ENCODE data around the gene GRP. TPM values are rescaled to one million over a fixed set of nuclear protein-coding genes. Genes with fewer than 3 reads are reported as not detected.
A peak's percentile ranks its signal among the peaks of the same experiment; 100 is the strongest.

The GRP gene
- total RNA-seq, result not detected
- not detected for polyA plus RNA-seq

DNA sequence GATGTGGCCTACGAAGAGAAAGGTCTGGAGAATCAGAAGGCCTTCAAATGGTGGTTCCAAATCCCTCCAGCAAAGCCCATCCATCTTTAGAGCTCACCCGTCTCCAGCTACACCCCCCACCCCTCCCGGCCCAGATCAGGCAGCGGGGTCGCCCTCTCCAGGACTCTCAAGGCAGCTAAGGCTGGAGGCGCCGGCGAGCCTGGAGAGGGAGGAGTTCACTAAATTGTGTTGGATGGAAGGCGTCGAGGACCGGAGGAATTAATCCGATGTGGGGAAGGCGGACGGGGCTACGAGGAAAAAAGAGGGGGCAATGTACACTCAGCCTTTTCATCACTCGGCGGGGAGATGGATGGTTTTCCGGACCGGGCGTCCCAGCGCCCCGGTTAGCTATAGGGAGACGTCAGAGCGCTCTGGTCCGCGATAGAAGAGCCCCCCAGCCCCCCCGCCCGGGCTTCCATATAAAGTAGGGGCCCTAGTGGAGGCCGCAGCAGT is at the start of gene GRP:
GRP (plus strand) TSS at position 487 of the 492 bp plus-strand sequence. CDS start 108 bp downstream, outside the sequence.
- Mint-ChIP-seq H3K9me3 (peaks cover 0 to 3% (median 0%) of the 10 kb centered on the region in 7 donors), H3K27me3 (peaks cover 72% of the 10 kb centered on the region), H3K4me1 (peaks cover 0 to 7% (median 5%) of the 10 kb centered on the region in 4 donors)

DNA sequence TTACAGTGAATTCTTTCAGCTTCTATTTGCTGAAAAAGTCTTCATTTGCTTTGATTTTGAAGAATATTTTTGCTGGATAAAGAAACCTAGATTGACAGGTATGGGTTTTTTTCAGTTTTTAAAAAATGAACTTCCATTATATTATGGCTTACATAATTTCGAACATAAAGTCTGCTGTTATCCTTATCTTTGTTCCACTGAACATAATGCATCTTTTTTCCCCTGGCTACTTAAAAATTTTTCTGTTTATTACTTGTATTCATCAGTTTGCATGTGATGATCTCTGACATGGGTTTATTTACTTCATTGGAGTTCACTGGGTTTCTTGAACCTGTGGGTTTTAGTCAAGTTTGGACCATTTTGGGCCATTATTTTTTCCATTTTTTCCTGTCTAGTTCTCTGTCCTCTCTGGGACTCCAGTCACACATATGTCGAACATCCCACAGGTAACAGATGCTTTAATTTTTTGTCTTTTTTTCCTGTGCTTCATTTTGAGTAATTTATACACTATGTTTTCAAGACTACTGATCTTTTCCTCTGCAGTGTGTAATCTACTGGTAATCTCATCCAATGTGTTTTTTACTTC is 47.2 kb upstream of the GRP start:
- DNase-seq, result no peak
- Mint-ChIP-seq H3K4me3 (no peak overlapping the region), H3K27ac (no peak overlapping the region), H3K27me3 (peaks cover 34% of the 10 kb centered on the region), H3K4me1 (no peaks in the 10 kb centered on the region), H3K9me3 (peaks cover 7 to 31% (median 17%) of the 10 kb centered on the region in 7 donors), H3K36me3 (no peaks in the 10 kb centered on the region)
- peaks cover 6% of the 10 kb centered on the region for H3K27me3 ChIP-seq (ENCODE audit: control insufficient read depth, insufficient read depth, low read length)
- peaks cover 5 to 18% of the 10 kb centered on the region in 2 experiments for H3K9me3 ChIP-seq (ENCODE audit: control insufficient read depth in 2 of 2, low read length in 2 of 2)
- no peaks in the 10 kb centered on the region for H3K36me3 ChIP-seq (ENCODE audit: control insufficient read depth, insufficient read depth, low read length)
- no peak overlapping the region for H3K27ac ChIP-seq (ENCODE audit: insufficient read depth, low read length, poor library complexity, severe bottlenecking)
- H3K4me3 ChIP-seq (ENCODE audit: low read depth, low read length), result no peak overlapping the region
- ATAC-seq (ENCODE audit: low read depth in 2 of 2), result no peak
- no peaks in the 10 kb centered on the region for H3K4me1 ChIP-seq (ENCODE audit: control insufficient read depth, insufficient read depth, low read length, poor library complexity, severe bottlenecking)

More for the DNA sequence above, at the start of gene GRP:
- Histone ChIP-seq H3K4me3 (ENCODE audit: low read depth, low read length) (no peak within 1 kb of the TSS), H3K9me3 (ENCODE audit: control insufficient read depth in 2 of 2, low read length in 2 of 2) (no peaks in the 10 kb centered on the region), H3K27me3 (ENCODE audit: control insufficient read depth, insufficient read depth, low read length) (peaks cover 42% of the 10 kb centered on the region), H3K36me3 (ENCODE audit: control insufficient read depth, insufficient read depth, low read length) (no peaks in the 10 kb centered on the region), H3K4me1 (ENCODE audit: control insufficient read depth, insufficient read depth, low read length, poor library complexity, severe bottlenecking) (no peaks in the 10 kb centered on the region), H3K27ac (ENCODE audit: insufficient read depth, low read length, poor library complexity, severe bottlenecking) (no peak within 1 kb of the TSS)
- ATAC-seq (ENCODE audit: low read depth in 2 of 2) (no peak), DNase-seq (no peak)
- H3K27ac Mint-ChIP-seq, result peak within 1 kb of the TSS in 1 of 3 donors; percentile 47
- H3K36me3 Mint-ChIP-seq, result no peaks in the 10 kb centered on the region
- peak within 1 kb of the TSS in 1 of 4 donors; percentile 42 for H3K4me3 Mint-ChIP-seq

DNA sequence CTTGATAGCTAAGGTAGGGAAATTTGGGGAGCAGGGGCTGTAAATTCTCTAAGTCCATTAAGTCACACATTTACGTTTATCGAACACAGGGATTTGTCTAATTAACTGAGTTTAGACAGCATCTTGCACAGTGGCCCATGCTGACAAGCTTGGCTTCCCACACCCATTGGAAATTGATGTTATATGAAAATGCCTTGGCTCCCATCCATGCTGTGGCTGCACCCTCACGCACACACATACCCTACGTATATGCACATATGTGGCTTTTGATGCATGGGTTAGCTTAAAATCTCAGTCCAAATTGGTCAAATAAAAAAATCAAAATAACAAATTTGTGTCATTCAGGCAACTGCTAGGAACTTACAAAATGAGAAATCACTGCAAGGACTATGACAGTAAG is 42.5 kb upstream of the GRP start:
- Histone ChIP-seq H3K4me3 (ENCODE audit: low read depth, low read length) (no peak overlapping the region), H3K36me3 (ENCODE audit: control insufficient read depth, insufficient read depth, low read length) (no peaks in the 10 kb centered on the region), H3K4me1 (ENCODE audit: control insufficient read depth, insufficient read depth, low read length, poor library complexity, severe bottlenecking) (no peaks in the 10 kb centered on the region), H3K9me3 (ENCODE audit: control insufficient read depth in 2 of 2, low read length in 2 of 2) (peaks cover 5 to 15% of the 10 kb centered on the region in 2 experiments), H3K27me3 (ENCODE audit: control insufficient read depth, insufficient read depth, low read length) (no peaks in the 10 kb centered on the region), H3K27ac (ENCODE audit: insufficient read depth, low read length, poor library complexity, severe bottlenecking) (no peak overlapping the region)
- Mint-ChIP-seq H3K9me3 (peaks cover 4 to 18% (median 10%) of the 10 kb centered on the region in 7 donors), H3K27me3 (peaks cover 20% of the 10 kb centered on the region), H3K4me1 (no peaks in the 10 kb centered on the region), H3K36me3 (no peaks in the 10 kb centered on the region), H3K4me3 (no peak overlapping the region), H3K27ac (no peak overlapping the region)
- DNase-seq (no peak), ATAC-seq (ENCODE audit: low read depth in 2 of 2) (no peak)

DNA sequence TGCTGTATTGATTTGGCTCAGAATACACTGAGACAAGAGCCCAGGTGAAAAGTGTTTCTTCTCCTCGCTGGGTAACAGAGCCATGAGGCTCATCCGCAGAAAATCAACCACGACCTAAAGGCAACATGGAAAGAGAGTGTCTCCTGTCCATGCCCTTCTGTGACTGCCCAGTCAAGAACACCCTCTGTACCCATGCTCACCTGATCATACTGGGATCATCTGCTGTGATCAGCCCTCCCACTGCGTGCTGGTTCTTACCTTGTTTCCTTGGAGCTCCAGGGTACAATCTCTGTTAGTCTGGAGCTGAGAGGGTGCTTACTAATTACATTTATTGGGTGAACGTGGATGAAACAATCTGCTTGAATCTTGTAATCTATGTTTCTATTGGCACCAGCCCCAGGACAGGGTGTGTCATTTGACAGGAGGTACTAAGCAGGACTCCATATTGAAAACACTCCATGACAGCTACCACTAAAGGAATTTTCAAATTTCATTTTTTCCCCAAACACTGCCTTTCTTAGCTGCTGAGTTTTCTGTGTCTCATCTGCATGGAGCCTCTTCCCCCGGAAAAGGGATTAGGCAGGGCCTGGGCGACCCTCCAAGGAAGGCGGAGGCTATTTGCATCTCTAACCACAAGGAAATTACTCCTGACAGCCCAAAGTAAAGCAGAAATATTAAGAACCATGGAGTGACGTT is 39.7 kb upstream of the GRP start:
- Mint-ChIP-seq H3K4me3 (no peak overlapping the region), H3K9me3 (peaks cover 0 to 8% (median 0%) of the 10 kb centered on the region in 7 donors), H3K27me3 (peaks cover 23% of the 10 kb centered on the region), H3K36me3 (no peaks in the 10 kb centered on the region), H3K27ac (no peak overlapping the region), H3K4me1 (no peaks in the 10 kb centered on the region)
- no peak for DNase-seq
- H3K9me3 ChIP-seq (ENCODE audit: control insufficient read depth in 2 of 2, low read length in 2 of 2), result no peaks in the 10 kb centered on the region
- H3K4me3 ChIP-seq (ENCODE audit: low read depth, low read length), result no peak overlapping the region
- no peak overlapping the region for H3K27ac ChIP-seq (ENCODE audit: insufficient read depth, low read length, poor library complexity, severe bottlenecking)
- H3K36me3 ChIP-seq (ENCODE audit: control insufficient read depth, insufficient read depth, low read length), result no peaks in the 10 kb centered on the region
- no peak for ATAC-seq (ENCODE audit: low read depth in 2 of 2)
- H3K4me1 ChIP-seq (ENCODE audit: control insufficient read depth, insufficient read depth, low read length, poor library complexity, severe bottlenecking), result no peaks in the 10 kb centered on the region
- no peaks in the 10 kb centered on the region for H3K27me3 ChIP-seq (ENCODE audit: control insufficient read depth, insufficient read depth, low read length)

DNA sequence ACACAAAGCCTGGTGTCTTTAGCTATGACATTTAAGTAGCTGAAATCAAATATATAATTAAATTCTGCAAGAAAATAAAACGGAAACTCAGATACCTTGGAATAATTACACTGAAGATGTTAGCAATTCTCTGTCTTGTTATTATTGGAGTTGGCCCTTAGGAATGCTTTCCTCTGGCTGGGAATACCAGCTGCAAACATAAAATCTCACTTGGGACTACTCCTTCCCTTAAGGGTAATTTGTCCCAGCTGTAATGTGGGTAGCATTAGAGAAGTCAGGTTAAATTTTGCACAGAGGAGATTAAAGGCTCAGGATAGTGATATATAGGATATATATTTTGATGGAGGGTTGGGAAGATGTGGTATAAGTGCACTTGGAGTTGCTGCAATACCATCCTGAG is 37.3 kb upstream of the GRP start:
- H3K27me3 Mint-ChIP-seq, result peaks cover 22% of the 10 kb centered on the region
- no peak overlapping the region for H3K4me3 Mint-ChIP-seq
- no peak overlapping the region for H3K27ac ChIP-seq (ENCODE audit: insufficient read depth, low read length, poor library complexity, severe bottlenecking)
- H3K9me3 Mint-ChIP-seq, result peaks cover 0 to 8% (median 0%) of the 10 kb centered on the region in 7 donors
- no peaks in the 10 kb centered on the region for H3K4me1 Mint-ChIP-seq
- peaks cover 2% of the 10 kb centered on the region for H3K27me3 ChIP-seq (ENCODE audit: control insufficient read depth, insufficient read depth, low read length)
- no peaks in the 10 kb centered on the region for H3K4me1 ChIP-seq (ENCODE audit: control insufficient read depth, insufficient read depth, low read length, poor library complexity, severe bottlenecking)
- ATAC-seq (ENCODE audit: low read depth in 2 of 2) (no peak), DNase-seq (no peak)
- H3K9me3 ChIP-seq (ENCODE audit: control insufficient read depth in 2 of 2, low read length in 2 of 2), result no peaks in the 10 kb centered on the region
- H3K4me3 ChIP-seq (ENCODE audit: low read depth, low read length), result no peak overlapping the region
- H3K36me3 ChIP-seq (ENCODE audit: control insufficient read depth, insufficient read depth, low read length), result no peaks in the 10 kb centered on the region
- H3K36me3 Mint-ChIP-seq, result no peaks in the 10 kb centered on the region
- no peak overlapping the region for H3K27ac Mint-ChIP-seq

DNA sequence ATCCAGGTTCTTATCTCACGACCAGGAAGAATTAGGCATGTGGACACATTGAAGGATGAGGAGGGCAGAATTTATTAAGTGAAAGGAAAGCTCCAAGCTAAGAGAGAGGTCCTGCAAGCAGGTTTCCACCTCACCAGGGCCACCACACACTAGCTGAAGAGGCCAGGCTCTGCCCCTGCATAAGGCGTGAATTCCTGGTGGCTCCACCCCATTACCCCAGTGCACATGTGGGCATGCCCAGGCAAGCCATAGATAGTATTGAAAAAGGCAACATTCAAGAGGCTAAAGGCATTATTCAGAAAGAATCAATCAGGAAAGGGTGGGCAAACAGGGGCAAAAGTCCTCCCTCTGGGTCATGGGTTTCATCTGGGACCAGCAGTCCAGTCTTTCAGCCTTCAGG is 30.9 kb upstream of the GRP start:
- H3K4me3 ChIP-seq (ENCODE audit: low read depth, low read length), result no peak overlapping the region
- H3K9me3 ChIP-seq (ENCODE audit: control insufficient read depth in 2 of 2, low read length in 2 of 2), result no peaks in the 10 kb centered on the region
- Mint-ChIP-seq H3K36me3 (no peaks in the 10 kb centered on the region), H3K9me3 (peaks cover 0 to 2% (median 0%) of the 10 kb centered on the region in 7 donors), H3K4me3 (no peak overlapping the region), H3K27ac (no peak overlapping the region), H3K4me1 (no peaks in the 10 kb centered on the region), H3K27me3 (peaks cover 15% of the 10 kb centered on the region)
- peak in 1 of 3 donors; percentile 16 for DNase-seq
- H3K27me3 ChIP-seq (ENCODE audit: control insufficient read depth, insufficient read depth, low read length), result peaks cover 2% of the 10 kb centered on the region
- H3K4me1 ChIP-seq (ENCODE audit: control insufficient read depth, insufficient read depth, low read length, poor library complexity, severe bottlenecking), result no peaks in the 10 kb centered on the region
- H3K36me3 ChIP-seq (ENCODE audit: control insufficient read depth, insufficient read depth, low read length), result no peaks in the 10 kb centered on the region
- H3K27ac ChIP-seq (ENCODE audit: insufficient read depth, low read length, poor library complexity, severe bottlenecking), result no peak overlapping the region
- no peak for ATAC-seq (ENCODE audit: low read depth in 2 of 2)

DNA sequence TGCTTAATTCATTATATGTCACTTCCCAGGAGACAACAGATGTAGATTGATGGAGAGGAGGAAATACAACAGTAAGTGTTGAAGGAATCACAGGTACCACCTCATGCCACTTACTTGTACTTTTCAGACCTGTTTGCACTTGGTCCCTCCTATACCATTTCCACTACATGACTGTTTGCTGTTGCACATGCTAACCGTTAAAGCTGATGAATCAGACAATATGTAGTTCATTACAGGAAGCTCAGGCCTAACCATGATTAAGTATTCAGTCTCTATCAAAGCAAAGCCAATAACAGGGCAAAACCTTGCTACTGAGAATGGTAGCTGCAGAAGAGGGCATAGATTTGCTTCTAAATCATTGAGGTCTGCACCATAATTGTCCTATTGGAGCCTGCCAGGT is 30.2 kb upstream of the GRP start:
- H3K27me3 Mint-ChIP-seq, result peaks cover 10% of the 10 kb centered on the region
- no peak overlapping the region for H3K27ac ChIP-seq (ENCODE audit: insufficient read depth, low read length, poor library complexity, severe bottlenecking)
- H3K36me3 ChIP-seq (ENCODE audit: control insufficient read depth, insufficient read depth, low read length), result no peaks in the 10 kb centered on the region
- peaks cover 2% of the 10 kb centered on the region for H3K27me3 ChIP-seq (ENCODE audit: control insufficient read depth, insufficient read depth, low read length)
- no peak overlapping the region for H3K4me3 Mint-ChIP-seq
- H3K4me1 Mint-ChIP-seq, result peaks cover 0 to under 1% (median 0%) of the 10 kb centered on the region in 4 donors
- no peaks in the 10 kb centered on the region for H3K9me3 ChIP-seq (ENCODE audit: control insufficient read depth in 2 of 2, low read length in 2 of 2)
- H3K9me3 Mint-ChIP-seq, result peaks cover 0 to 2% (median 0%) of the 10 kb centered on the region in 7 donors
- H3K4me3 ChIP-seq (ENCODE audit: low read depth, low read length), result no peak overlapping the region
- DNase-seq, result peak in 1 of 3 donors; percentile 3
- no peak overlapping the region for H3K27ac Mint-ChIP-seq
- no peaks in the 10 kb centered on the region for H3K4me1 ChIP-seq (ENCODE audit: control insufficient read depth, insufficient read depth, low read length, poor library complexity, severe bottlenecking)
- no peak for ATAC-seq (ENCODE audit: low read depth in 2 of 2)
- no peaks in the 10 kb centered on the region for H3K36me3 Mint-ChIP-seq
